Measurements from ENCODE around the gene TMEM80. TPM values are rescaled to one million over a fixed set of nuclear protein-coding genes. Genes with fewer than 3 reads are reported as not detected.

Gene TMEM80
- total and polyA plus RNA-seq, 9 of the 15 experiments (the other 6 are each of a cell fraction or from before 2014, with no cell fraction given): 5.1 to 30.1 (median 12.4) TPM

DNA sequence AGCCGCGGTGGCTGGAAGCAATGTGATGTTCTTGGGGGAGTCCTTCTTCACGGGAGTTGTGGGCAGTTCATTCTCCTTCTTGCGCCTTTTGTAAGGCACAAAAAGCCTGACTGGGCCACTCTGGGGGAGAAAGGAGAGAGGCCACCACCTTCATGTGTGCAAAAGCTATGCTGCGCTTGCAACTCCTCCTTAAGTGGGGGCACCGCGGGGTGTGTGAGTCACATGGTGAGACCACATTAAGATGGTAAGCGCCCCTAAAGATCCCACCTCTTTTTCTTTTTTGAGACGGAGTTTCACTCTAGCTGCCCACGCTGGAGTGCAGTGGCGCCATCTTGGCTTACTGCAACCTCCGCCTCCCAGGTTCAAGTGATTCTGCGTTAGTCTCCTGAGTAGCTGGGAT is 14.6 kb upstream of the TMEM80 start:
- POLR2A ChIA-PET: interaction anchor here (0.7 to 2.2 kb wide), 7 partner anchors 10 to 215 kb away, joined by 3 to 19 read pairs (median 5); partner anchors contain the start of gene TMEM80
- TF ChIP-seq SRSF7 (optimal IDR thresholded peaks at IDR 0.05; ENCODE audit: low read depth, low read length) (no peak), SRF (CRISPR knock-in tag; IDR thresholded peaks at IDR 0.05) (no peak), TGIF2 (CRISPR knock-in tag; IDR thresholded peaks at IDR 0.05) (no peak), CHD1 (IDR thresholded peaks at IDR 0.05; ENCODE audit: low read length) (no peak), GATAD2B (IDR thresholded peaks at IDR 0.05; ENCODE audit: borderline replicate concordance) (no peak), PPARD (CRISPR knock-in tag; IDR thresholded peaks at IDR 0.05) (no peak), ZBTB17 (CRISPR knock-in tag; IDR thresholded peaks at IDR 0.05) (no peak), ZBTB1 (CRISPR knock-in tag; IDR thresholded peaks at IDR 0.05; ENCODE audit: borderline replicate concordance, low read depth) (no peak), SLC30A9 (CRISPR knock-in tag; IDR thresholded peaks at IDR 0.05) (no peak), HNRNPLL (IDR thresholded peaks at IDR 0.05; ENCODE audit: low read depth, low read length, poor library complexity, severe bottlenecking) (no peak)
- TF ChIP-seq, protein P1, sequence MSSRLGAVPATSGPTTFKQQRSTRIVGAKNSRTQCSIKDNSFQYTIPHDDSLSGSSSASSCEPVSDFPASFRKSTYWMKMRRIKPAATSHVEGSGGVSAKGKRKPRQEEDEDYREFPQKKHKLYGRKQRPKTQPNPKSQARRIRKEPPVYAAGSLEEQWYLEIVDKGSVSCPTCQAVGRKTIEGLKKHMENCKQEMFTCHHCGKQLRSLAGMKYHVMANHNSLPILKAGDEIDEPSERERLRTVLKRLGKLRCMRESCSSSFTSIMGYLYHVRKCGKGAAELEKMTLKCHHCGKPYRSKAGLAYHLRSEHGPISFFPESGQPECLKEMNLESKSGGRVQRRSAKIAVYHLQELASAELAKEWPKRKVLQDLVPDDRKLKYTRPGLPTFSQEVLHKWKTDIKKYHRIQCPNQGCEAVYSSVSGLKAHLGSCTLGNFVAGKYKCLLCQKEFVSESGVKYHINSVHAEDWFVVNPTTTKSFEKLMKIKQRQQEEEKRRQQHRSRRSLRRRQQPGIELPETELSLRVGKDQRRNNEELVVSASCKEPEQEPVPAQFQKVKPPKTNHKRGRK (tag; IDR thresholded peaks at IDR 0.05): no peak
- TF ChIP-seq, protein P2, sequence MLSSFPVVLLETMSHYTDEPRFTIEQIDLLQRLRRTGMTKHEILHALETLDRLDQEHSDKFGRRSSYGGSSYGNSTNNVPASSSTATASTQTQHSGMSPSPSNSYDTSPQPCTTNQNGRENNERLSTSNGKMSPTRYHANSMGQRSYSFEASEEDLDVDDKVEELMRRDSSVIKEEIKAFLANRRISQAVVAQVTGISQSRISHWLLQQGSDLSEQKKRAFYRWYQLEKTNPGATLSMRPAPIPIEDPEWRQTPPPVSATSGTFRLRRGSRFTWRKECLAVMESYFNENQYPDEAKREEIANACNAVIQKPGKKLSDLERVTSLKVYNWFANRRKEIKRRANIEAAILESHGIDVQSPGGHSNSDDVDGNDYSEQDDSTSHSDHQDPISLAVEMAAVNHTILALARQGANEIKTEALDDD (IDR thresholded peaks at IDR 0.05): no peak
- TF ChIP-seq, protein P3, sequence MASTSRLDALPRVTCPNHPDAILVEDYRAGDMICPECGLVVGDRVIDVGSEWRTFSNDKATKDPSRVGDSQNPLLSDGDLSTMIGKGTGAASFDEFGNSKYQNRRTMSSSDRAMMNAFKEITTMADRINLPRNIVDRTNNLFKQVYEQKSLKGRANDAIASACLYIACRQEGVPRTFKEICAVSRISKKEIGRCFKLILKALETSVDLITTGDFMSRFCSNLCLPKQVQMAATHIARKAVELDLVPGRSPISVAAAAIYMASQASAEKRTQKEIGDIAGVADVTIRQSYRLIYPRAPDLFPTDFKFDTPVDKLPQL (IDR thresholded peaks at IDR 0.05; ENCODE audit: extremely low read depth, insufficient read length): no peak

More for the DNA sequence above, 14.6 kb upstream of the TMEM80 start:
- Histone ChIP-seq H3K9me1 (ENCODE audit: control insufficient read depth, insufficient read depth, low read length) (no peaks in the 10 kb centered on the region), H4K20me1 (replicated peaks; ENCODE audit: control insufficient read depth, insufficient read depth, low read length) (no peaks in the 10 kb centered on the region), H3K27me3 (ENCODE audit: control insufficient read depth in 2 of 2, insufficient read depth in 2 of 2, low read length in 2 of 2) (no peaks in the 10 kb centered on the region), H3K36me3 (ENCODE audit: control insufficient read depth, insufficient read depth, low read length) (peaks cover 84% of the 10 kb centered on the region), H3K4me3 (no peak overlapping the region), H3K4me2 (ENCODE audit: insufficient read depth, low read length) (no peak overlapping the region), H2AFZ (ENCODE audit: low read depth, low read length) (no peak overlapping the region), H3K9me3 (replicated peaks; ENCODE audit: control insufficient read depth, insufficient read depth, low read depth, low read length) (no peaks in the 10 kb centered on the region), H3K27ac (ENCODE audit: extremely low read depth, low read depth, low read length) (no peak overlapping the region), H3K4me1 (replicated peaks in 1 of 2; ENCODE audit: control insufficient read depth in 2 of 2, insufficient read depth in 2 of 2, low read length in 2 of 2) (peaks cover 0 to 5% of the 10 kb centered on the region in 2 experiments; a peak in 1 of 5 replicates), H3K9ac (ENCODE audit: insufficient read depth in 1 of 2, low read depth in 2 of 2, low read length in 2 of 2) (no peak overlapping the region), H3K79me2 (ENCODE audit: control insufficient read depth, insufficient read depth, low read length) (no peaks in the 10 kb centered on the region)
- no TSS peak for BruUV-seq (replicated peaks)
- intact Hi-C loops (cut with micrococcal nuclease): no loop called here
- ATAC-seq (no peak), DNase-seq (ENCODE audit: extremely low read depth in 1 of 4, low spot score in 3 of 4) (no peak), FAIRE-seq (no peak)
- CTCF ChIA-PET (ENCODE audit: low intra/inter-chr PET ratio): no interaction called here
- 91% methylated on average over 13 of the region's 13 CpGs for WGBS (ENCODE audit: insufficient coverage, low coverage, missing lambda C conversion rate)
- in situ Hi-C loops (cut with MboI): no loop called here
